ENCODE data around the gene CSMD2.

DNA sequence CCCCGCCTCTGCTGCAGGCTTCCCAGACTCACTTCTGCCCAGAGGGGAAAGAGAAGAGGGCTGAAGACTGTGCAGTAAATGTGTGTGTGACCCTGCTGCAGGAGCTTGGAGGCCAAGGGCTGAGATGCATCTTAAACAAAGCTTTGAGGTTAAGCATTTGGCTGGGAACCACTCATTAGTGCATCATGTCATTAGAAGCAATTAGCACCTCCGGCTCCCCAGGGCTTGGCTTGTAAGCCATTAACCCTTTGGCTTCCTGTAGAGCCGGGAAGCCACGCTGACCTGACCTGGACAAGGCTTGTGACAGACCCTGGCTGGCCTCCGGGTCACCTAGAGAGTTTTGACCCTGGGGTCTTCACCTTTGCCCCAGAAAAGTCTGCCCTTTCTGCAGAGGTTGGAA is 77.0 kb downstream of the CSMD2 start:
- TF ChIP-seq, protein P1, sequence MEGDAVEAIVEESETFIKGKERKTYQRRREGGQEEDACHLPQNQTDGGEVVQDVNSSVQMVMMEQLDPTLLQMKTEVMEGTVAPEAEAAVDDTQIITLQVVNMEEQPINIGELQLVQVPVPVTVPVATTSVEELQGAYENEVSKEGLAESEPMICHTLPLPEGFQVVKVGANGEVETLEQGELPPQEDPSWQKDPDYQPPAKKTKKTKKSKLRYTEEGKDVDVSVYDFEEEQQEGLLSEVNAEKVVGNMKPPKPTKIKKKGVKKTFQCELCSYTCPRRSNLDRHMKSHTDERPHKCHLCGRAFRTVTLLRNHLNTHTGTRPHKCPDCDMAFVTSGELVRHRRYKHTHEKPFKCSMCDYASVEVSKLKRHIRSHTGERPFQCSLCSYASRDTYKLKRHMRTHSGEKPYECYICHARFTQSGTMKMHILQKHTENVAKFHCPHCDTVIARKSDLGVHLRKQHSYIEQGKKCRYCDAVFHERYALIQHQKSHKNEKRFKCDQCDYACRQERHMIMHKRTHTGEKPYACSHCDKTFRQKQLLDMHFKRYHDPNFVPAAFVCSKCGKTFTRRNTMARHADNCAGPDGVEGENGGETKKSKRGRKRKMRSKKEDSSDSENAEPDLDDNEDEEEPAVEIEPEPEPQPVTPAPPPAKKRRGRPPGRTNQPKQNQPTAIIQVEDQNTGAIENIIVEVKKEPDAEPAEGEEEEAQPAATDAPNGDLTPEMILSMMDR (IDR thresholded peaks at IDR 0.05) = no peak
- TF ChIP-seq POLR2A (IDR thresholded peaks at IDR 0.05) = no peak
